CD4-positive, alpha-beta T cell treated with Interleukin-2 at 100 ng/mL for 4 hours (primary cell): ENCODE results near the gene CA4.
A peak's percentile ranks its signal among the peaks of the same experiment; 100 is the strongest.
"Not testable (repeated sequence)": the region's sequence is repeated elsewhere in the genome, so short reads cannot be mapped to it uniquely, and the experiment has no call there.

ENCODE experiments used
- DNase-seq: peaks from one replicate; pipeline ENCODE4 v3.0.0-alpha.2; 2020; ENCODE audit warnings: low spot score

Gene CA4

DNA sequence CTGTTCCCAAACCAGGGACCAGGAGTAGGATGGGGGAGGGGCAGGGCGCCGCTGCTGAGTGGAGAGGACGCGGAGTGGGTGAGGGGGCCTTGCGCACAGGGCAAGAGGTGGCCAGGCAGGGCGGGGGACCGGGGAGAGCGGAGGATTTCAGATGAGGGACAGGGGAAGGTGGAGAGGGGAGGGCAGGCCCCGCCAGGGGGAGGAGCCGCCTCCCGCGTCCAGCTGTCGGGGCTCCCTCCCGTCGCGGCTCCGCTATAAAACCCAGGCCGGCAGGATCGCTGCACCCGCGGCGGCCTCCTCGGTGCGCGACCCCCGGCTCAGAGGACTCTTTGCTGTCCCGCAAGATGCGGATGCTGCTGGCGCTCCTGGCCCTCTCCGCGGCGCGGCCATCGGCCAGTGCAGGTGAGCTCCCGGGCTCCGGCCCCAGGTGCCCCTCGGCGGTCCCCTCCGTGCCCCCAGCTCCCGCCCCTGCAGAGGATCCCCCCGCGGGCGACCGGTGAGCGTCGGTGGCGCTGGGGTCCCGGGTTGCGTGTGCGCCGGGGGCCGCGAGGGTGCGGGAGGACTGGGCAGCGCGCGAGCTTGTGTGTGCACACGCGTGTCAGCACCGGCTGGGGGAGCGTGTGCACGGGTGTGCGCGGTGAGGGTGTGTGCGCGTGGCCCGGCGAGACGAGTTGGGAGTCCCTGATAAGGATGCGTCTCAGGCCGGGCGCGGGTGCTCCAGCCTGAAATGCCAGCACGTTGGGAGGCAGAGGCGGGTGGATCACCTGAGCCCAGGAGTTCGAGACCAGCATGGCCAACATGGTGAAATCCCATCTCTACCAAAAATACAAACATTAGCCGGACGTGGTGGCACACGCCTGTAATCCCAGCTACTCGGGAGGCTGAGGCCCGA is at the start of gene CA4:
TSS of gene CA4 (plus strand) at position 283 of the 892 bp plus-strand sequence. CDS start at position 345, 62 bp downstream.
- DNase-seq, result no peak

DNA sequence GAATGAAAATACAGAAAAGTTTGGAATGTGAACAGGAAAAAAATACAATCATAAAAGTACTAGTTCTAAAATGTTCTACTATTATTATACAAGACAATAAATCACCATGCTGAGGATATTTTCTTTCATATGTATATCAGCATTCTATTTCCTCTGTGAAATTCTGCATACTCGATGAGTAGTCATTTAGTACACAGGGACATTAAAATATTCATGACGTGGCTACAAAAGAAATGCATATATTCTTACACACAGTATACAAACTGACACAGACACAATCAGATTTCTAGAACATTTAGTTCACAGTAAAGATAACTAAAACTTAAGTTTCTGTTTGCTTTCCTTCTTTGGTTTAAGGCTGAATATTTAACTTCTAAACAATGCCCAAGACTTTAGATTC is 49.2 kb upstream of the CA4 start:
- DNase-seq, result not testable (repeated sequence)

- DNase-seq, result not testable (repeated sequence)
These were observed 47.6 kb upstream of the CA4 start for GRCh38 chr17:60102015-60102631.

GRCh38 chr17:60102632-60103096 is 47.1 kb upstream of the CA4 start:
- peak; percentile 20 for DNase-seq

GRCh38 chr17:60103957-60104356 is 45.8 kb upstream of the CA4 start:
- no peak for DNase-seq

GRCh38 chr17:60106340-60107059 is 43.3 kb upstream of the CA4 start:
- DNase-seq, result no peak

- DNase-seq, result no peak
These were observed 42.1 kb upstream of the CA4 start for GRCh38 chr17:60107526-60108257.

DNA sequence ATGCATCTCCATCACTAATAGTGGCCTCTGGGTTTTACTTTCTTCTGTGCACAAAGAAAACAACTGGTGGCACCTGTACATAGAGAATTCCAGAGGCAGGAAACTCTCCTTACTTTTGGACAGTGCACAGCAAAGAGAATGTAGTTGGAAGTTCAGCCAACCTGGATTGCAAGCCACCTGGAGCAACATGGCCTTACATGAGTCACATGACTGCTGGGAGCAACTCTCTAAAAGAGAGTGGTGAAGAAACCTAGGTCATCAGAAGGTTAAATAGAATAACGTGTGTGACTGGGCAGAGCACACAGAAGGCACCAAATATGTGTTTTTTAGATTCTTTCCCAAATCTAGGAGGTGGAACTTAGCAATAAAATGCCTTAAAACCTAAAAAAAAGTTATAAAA is 41.5 kb upstream of the CA4 start:
- DNase-seq, result not testable (repeated sequence)

DNA sequence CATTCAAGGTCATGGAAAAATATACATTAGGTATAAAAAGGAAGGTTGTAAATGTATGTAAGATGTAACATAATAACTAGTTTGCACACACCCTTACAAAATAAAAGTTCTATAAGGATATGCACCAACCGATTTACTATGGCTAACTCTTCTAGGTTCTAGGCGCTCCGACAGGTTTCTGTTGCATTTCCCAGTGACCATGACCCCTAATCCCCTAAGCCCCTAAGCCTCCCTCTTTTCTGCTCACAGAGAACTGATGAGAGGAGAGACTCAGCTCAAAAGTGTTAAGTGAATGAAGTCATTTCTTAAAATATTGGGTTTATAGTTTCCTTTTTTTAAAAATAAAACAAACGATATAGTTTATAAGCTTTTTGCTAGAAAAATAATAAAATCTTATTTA is 41.1 kb upstream of the CA4 start:
- DNase-seq, result no peak

DNA sequence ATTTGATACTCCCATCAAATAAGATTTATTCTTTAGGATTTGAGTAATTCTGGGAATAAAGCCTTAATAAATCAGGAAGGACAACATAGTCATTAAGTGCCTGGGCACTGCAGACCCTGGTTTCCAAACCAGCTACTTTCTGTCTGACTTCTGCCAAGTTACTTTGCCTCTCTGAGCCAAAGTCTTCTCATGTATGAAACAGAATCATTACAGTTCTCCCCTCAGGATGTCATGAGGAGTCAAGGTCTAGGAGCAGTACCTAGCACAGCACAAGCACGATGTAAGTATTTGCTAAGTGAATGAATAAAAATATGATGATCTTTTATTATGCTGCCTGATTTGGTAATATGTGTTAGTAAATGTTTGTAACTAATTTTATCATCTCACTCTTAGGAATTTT is 40.6 kb upstream of the CA4 start:
- DNase-seq, result no peak

GRCh38 chr17:60110586-60110985 is 39.2 kb upstream of the CA4 start:
- no peak for DNase-seq

GRCh38 chr17:60111661-60112060 is 38.1 kb upstream of the CA4 start:
- not testable (repeated sequence) for DNase-seq

DNA sequence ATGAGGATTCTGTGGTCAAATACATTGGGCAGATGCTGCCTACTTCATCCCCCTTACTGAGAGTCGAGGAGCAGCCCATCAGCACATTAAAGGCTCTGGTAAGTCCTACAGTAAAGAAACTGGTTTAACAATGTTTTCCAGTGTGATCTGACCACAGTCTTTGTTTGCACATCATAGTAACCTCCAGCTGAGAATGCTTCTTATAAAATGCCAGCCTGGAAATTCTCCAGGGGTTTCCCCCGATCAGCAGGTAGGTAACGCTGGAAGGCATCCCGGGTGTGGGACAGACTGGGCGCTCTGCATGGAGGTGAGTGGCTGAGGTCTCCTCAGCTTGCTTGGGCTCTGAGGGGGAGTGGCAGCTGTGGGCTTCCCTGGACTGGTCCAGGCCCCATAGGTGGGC is 34.4 kb upstream of the CA4 start:
- DNase-seq, result not testable (repeated sequence)

DNA sequence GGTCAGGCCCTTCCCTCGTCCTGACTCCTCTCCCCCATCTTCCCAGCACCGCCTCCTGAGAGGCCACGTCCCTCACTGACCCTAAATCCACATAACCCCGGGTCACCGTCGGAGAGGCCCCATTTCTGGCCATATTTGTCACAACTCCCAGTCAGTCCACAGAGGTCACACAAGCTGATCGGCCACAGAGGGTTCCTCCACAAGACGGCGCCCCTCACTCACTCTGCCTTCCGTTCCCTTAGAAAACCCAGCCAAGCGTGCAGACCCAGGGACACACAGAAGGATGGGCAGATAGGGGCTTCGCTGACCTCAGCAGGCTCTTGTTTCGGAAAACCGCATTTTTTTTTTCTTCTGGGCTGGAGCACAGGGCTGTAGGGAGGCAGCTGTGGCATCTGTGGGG is 33.6 kb upstream of the CA4 start:
- DNase-seq, result not testable (repeated sequence)

GRCh38 chr17:60119162-60119561 is 30.6 kb upstream of the CA4 start:
- DNase-seq, result not testable (repeated sequence)

DNA sequence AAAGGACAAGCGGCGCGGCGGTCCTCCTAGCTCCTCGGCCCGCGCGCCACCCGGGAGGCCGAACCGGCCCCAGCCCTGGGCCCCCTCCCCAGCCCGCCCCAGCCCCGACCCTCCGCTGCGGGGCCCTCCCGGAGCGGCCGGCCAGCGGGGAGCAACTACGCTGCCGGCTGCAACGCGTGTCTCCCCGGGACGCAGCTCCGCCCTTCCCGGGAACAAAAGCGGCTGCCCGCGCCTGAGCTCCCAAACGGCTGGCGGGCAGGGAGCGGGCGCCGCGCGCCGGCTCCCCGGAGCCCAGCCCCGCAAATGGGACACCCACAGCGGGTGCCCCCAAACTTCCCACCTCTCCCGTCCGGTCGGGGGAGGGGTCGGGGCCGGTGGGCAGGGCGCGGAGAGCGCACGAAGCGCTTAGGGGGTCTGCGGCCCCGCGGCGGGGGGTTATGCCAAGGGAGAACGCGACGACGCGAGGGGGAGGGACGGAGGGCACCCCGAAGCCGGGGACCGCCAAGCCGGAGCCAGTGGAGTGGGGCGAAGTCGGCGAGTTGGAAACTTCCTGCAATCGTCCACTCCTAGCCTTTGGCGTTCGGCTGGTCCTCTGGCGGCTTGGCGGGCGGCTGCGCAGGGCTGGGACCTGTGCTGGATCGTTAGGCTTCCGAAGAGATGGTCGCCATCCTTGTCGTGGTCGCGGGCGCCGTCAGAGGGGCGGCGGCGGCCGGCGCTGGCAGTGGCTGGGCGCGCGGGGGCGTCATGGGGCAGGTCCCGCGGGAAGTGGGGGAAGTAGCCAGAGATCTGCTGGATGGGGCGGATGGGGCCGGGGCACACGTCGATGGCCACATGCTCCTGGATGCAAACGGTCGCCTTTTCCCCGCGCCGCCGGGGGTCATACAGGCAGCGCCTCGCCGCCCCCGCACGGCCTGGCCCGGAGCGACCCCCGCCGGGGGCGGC is 29.7 kb upstream of the CA4 start:
- not testable (repeated sequence) for DNase-seq

DNA sequence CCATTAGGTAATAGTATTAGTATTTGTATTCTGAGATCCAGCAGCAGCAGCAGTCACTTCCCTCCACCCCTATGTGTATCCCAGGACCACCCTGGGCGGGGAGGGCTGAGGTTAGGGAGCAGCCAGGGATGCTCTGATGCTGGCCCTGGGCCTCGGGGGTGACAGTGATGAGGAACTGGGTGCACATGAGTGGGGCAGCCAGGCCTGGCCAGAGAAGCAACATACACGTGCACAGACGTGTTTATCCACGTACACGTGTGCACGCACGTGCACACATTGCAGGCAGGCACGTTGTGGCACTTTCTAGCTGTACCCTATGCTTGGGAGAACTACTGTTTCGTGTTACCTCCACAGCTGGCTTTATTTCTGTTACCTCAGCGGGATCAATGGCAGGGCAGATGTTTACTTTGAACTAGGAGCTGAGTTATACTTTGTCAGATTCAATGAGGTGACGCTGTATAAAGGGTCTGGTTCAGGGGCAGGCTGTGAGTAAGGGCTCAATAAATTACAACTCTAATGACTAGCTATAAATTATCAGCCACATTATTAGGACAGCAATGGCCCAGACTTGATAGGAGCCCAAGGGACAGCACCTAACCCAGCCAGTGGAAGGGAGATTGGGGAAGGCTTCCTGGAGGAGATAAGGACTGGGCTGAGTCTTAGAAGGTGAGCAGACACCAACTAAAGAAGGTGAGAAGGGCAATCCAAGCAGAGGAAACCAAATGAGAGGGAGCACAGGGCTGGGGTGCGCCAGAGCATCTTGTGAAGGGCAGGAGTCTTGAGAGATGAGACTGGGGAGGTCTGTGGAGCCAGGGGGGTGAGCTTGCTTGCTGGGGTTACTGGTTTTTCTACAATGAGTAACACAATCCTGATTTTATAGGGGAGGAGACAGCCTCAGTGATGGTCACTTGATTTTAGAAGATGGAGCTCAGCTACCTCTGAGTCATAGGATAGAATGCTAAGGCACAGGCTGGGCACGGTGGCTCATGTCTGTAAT is 22.4 kb upstream of the CA4 start:
- no peak for DNase-seq

DNA sequence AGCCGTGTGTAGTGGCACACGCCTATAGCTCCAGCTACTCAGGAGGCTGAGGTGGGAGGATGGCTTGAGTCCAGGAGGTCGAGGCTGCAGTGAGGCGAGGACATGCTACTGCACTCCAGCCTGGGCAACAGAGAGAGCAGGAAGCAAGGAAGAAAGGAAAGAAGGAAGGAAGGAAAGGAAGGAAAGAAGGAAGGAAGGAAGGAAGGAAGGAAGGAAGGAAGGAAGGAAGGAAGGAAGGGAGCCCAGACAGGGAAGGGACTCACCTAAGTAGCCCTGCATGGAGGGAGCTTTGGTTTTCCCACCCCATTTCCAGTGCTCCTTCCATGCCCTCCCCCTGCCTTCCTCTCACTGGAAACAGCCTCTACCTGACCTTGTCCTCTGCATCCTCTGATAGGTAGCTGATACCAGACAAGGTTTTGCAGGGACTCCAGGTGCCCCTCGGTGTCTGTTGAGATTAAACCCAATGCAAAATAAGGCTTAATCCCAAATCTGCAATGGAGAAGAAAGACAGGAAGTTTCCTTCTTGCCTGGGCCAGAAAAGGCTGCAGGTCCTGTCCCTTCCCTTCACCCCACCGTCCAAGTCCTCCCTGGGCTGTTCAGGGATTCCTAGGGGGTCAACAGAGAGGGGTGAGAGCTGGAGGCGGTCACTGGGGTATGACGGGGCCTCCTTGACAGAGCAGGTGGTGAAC is 21.5 kb upstream of the CA4 start:
- DNase-seq, result no peak

- no peak for DNase-seq
These were observed 20.6 kb upstream of the CA4 start for GRCh38 chr17:60129164-60129563.
